ENCODE results near the gene TRIM9. TPM values are rescaled to one million over a fixed set of nuclear protein-coding genes. Genes with fewer than 3 reads are reported as not detected.
A peak's percentile ranks its signal among the peaks of the same experiment; 100 is the strongest.

The TRIM9 gene
- total and polyA plus RNA-seq, 12 donors: 0.55 to 5.3 (median 2.0) TPM

DNA sequence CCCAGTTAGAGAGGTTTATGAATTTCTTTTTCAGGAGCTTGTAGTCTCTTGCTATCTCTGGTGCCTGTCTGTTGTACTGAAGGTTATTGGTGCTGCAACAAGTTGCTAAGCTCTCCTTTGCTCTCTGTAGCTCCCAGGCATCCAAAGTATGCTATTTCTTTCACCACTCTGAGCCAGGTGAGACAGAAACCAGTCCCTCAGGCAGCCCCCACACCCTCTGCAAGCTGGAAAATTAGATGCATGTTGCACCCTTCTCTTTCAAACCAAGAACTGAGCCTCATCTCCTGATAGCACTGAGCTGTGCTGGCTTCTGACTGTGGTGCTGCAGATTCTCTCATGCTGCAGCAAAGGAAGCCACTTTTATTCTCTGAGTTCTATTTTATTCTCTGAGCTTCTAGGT, 9.6 kb upstream of the TRIM9 start:
- DNase-seq: no peak
- no peak for TF ChIP-seq POLR2A (IDR thresholded peaks at IDR 0.05)
- TF ChIP-seq, protein P1, sequence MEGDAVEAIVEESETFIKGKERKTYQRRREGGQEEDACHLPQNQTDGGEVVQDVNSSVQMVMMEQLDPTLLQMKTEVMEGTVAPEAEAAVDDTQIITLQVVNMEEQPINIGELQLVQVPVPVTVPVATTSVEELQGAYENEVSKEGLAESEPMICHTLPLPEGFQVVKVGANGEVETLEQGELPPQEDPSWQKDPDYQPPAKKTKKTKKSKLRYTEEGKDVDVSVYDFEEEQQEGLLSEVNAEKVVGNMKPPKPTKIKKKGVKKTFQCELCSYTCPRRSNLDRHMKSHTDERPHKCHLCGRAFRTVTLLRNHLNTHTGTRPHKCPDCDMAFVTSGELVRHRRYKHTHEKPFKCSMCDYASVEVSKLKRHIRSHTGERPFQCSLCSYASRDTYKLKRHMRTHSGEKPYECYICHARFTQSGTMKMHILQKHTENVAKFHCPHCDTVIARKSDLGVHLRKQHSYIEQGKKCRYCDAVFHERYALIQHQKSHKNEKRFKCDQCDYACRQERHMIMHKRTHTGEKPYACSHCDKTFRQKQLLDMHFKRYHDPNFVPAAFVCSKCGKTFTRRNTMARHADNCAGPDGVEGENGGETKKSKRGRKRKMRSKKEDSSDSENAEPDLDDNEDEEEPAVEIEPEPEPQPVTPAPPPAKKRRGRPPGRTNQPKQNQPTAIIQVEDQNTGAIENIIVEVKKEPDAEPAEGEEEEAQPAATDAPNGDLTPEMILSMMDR (IDR thresholded peaks at IDR 0.05): no peak
- H3K4me3 ChIP-seq: no peak overlapping the region
- no peaks in the 10 kb centered on the region for H3K9me3 ChIP-seq (replicated peaks in 1 of 3)
- no peak overlapping the region for H3K27ac ChIP-seq
- H3K4me1 ChIP-seq (replicated peaks in 1 of 2): no peaks in the 10 kb centered on the region
- H3K36me3 ChIP-seq (replicated peaks in 1 of 2): no peaks in the 10 kb centered on the region
- H3K27me3 ChIP-seq: no peaks in the 10 kb centered on the region
- intact Hi-C loops (cut with DNase I): no loop called here

- no peaks in the 10 kb centered on the region for H3K9me3 ChIP-seq (replicated peaks in 1 of 3)
- H3K36me3 ChIP-seq (replicated peaks in 1 of 2): no peaks in the 10 kb centered on the region
- WGBS, 4 donors: 70 to 86% (median 72%) methylated on average over 1 of the region's 1 CpG
- DNase-seq: no peak
- H3K27me3 ChIP-seq: peaks cover 6% of the 10 kb centered on the region
- no peak overlapping the region for H3K4me3 ChIP-seq
- peaks cover 10 to 21% of the 10 kb centered on the region in 2 donors for H3K4me1 ChIP-seq (replicated peaks in 1 of 2)
- intact Hi-C loops (cut with DNase I): no loop called here
- no peak overlapping the region for H3K27ac ChIP-seq
- no peak for TF ChIP-seq POLR2A (IDR thresholded peaks at IDR 0.05)
- TF ChIP-seq, protein P1 (IDR thresholded peaks at IDR 0.05): no peak
These were observed 2.4 kb upstream of the TRIM9 start for GRCh38 chr14:51097287-51097686.

DNA sequence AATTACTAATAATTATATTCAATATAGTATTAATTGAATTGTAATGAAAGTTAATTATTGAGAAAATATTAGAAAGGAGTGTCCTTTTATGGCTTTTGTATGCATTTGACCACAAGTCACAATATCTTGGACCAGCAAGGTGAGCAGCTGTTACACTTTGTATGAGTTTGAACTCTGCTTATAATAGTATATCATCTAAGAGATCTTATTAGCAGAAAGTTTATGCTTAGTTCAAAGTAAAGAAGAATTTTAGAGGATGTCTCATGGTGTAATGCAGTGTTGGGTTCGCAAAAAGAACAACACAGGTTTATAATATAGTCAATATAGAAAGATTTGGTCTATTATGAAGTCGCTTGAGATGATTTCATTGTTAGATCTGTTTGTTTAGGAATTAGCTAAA, 2.0 kb upstream of the TRIM9 start:
- Histone ChIP-seq H3K27me3 (peaks cover 6% of the 10 kb centered on the region), H3K36me3 (replicated peaks in 1 of 2) (no peaks in the 10 kb centered on the region), H3K9me3 (replicated peaks in 1 of 3) (no peaks in the 10 kb centered on the region), H3K27ac (no peak overlapping the region), H3K4me1 (replicated peaks in 1 of 2) (peaks cover 10 to 21% of the 10 kb centered on the region in 2 donors), H3K4me3 (no peak overlapping the region)
- intact Hi-C loops (cut with DNase I): no loop called here
- no peak for DNase-seq
- TF ChIP-seq, protein P1 (IDR thresholded peaks at IDR 0.05): no peak
- no peak for TF ChIP-seq POLR2A (IDR thresholded peaks at IDR 0.05)
- 89 to 95% (median 94%) methylated on average over 2 of the region's 2 CpGs for WGBS, 4 donors

- WGBS, 4 donors: 20 to 27% (median 22%) methylated on average over 19 of the region's 19 CpGs
- peak in 1 of 2 donors; percentile 47 for TF ChIP-seq POLR2A (IDR thresholded peaks at IDR 0.05)
- TF ChIP-seq, protein P1 (IDR thresholded peaks at IDR 0.05): no peak
- H3K27ac ChIP-seq: peak overlapping the region in 3 of 5 donors; percentile 28 to 91 (median 81)
- H3K4me3 ChIP-seq: peak overlapping the region in 2 of 4 donors; percentile 52 to 72
- H3K9me3 ChIP-seq (replicated peaks in 1 of 3): no peaks in the 10 kb centered on the region
- intact Hi-C loops (cut with DNase I): no loop called here
- peaks cover 6% of the 10 kb centered on the region for H3K27me3 ChIP-seq
- peaks cover 10 to 21% of the 10 kb centered on the region in 2 donors for H3K4me1 ChIP-seq (replicated peaks in 1 of 2)
- H3K36me3 ChIP-seq (replicated peaks in 1 of 2): no peaks in the 10 kb centered on the region
- peak; percentile 30 to 74 (median 58) for DNase-seq
These were observed 1.2 kb upstream of the TRIM9 start for GRCh38 chr14:51095854-51096823.
